Adipocyte (in vitro differentiated cells): ENCODE measurements around the gene FANK1.
A peak's percentile ranks its signal among the peaks of the same experiment; 100 is the strongest.

ENCODE experiments used
- DNase-seq: peaks from one replicate; pipeline ENCODE4 v3.0.0-alpha.2; 2015; ENCODE audit warnings: low read depth
- H3K27me3 ChIP-seq: replicated peaks from 2 replicates; pipeline ENCODE4 v1.7.0; 2013; ENCODE audit warnings: mild to moderate bottlenecking, low read length, moderate library complexity; ENCODE audit not compliant: control insufficient read depth, insufficient read depth
- H3K36me3 ChIP-seq: 2 replicates; pipeline ENCODE4 v1.7.0; 2013; ENCODE audit warnings: low read length, mild to moderate bottlenecking, moderate library complexity; ENCODE audit not compliant: control insufficient read depth, insufficient read depth, severe bottlenecking
- H3K4me1 ChIP-seq: 2 replicates; pipeline ENCODE4 v1.7.0; 2013; ENCODE audit warnings: mild to moderate bottlenecking, low read length, moderate library complexity; ENCODE audit not compliant: control insufficient read depth, insufficient read depth
- H3K4me3 ChIP-seq: 2 replicates; pipeline ENCODE4 v1.7.0; 2013; ENCODE audit warnings: mild to moderate bottlenecking, low read length, moderate library complexity
- H3K9ac ChIP-seq: 2 replicates; pipeline ENCODE4 v1.7.0; 2013; ENCODE audit warnings: mild to moderate bottlenecking, low read length, moderate library complexity
- H3K9me3 ChIP-seq: 2 replicates; pipeline ENCODE4 v1.7.0; 2013; ENCODE audit warnings: mild to moderate bottlenecking, low read length, moderate library complexity; ENCODE audit not compliant: control insufficient read depth

Gene FANK1

DNA sequence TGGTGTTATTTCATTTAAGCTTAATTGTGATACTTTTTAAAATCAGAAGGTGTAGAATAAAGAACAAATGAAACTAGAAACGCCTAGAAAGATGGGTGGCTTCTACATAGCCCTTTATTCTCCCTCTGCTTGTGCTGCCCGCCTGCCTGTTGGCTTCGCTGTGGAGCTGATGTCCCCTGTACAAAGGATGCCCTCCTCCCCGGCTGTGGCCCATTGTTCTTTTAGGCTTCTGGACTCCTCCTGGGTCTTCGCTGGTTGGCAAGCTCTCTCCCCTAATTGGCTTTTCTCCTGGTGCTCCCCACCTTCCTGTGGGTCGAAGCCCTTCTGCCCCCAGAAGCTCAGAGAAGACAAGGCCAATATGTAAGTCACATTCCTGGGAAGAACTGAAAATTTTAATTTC lies 98.2 kb downstream of the FANK1 start:
- H3K4me1 ChIP-seq, result peaks cover 19% of the 10 kb centered on the region
- peaks cover 4% of the 10 kb centered on the region for H3K36me3 ChIP-seq
- no peaks in the 10 kb centered on the region for H3K9me3 ChIP-seq
- H3K9ac ChIP-seq, result peak overlapping the region; percentile 25
- no peak for DNase-seq
- no peaks in the 10 kb centered on the region for H3K27me3 ChIP-seq
- no peak overlapping the region for H3K4me3 ChIP-seq

DNA sequence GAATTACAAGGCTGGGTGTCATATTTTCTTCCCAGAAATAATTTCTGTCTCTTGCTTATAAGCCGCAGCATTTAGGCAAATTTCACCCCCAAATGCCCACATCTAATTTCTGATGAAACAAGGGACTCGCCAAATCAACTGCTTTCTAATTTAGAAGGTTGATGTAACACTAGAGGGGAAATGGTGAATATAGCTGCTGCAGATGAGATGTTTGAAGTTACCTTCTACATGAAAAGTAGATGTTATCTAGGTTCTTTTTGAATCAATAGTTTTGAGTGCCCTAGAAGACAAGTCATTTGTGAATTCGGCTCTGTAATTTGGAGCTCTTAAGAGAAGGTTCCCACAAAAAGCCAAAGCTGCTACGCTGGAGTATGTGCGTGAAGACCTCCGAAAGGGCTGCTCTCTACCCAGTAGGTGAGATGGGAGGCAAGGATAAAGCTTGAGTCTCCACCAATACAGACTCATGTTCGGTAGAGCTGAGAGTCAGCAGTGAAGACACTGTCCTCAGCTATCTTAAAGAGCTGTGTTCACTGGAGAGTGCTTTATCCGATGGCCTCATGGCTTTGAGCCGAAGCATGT lies 99.5 kb downstream of the FANK1 start:
- Histone ChIP-seq H3K4me3 (no peak overlapping the region), H3K36me3 (peaks cover 4% of the 10 kb centered on the region), H3K9me3 (no peaks in the 10 kb centered on the region), H3K4me1 (peaks cover 19% of the 10 kb centered on the region), H3K9ac (no peak overlapping the region), H3K27me3 (no peaks in the 10 kb centered on the region)
- DNase-seq, result no peak

DNA sequence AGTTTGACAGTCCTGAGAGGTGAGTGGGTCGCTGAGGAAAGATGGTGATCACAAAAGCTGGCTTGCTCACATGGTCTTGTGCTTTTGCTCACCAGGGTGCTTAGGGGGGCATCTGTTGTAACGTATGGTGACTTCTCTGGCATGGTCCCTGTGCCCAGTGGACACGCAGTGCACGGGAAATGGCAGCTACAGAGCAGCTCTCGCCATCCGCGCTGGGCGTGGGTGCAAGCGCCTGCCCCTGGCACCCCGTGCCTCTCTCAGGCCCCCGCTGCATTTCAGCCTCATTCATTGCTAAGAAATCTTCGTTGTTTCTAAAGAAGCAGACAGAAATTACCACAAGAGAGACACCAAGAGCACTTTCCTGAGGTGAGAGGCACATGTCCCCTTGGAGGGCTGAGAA lies 101.2 kb downstream of the FANK1 start:
- DNase-seq, result no peak

DNA sequence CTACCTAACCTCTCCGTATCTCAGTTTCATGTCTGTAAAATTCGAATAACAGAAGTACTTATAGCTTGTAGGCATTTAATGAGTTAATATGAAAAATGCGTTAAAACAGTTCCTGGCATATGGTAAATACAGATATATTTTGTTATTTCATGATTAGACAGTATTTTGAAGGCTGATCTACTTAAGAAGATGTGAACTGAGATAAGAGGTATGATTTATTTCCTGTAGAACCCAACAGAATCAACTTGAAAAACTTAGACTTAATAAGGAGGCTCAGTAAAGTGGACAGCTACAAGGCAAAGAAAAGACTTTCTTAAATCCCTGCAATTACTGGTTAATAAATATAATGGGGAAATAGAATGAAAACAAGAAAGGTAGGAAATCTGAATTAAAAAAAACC lies 103.3 kb downstream of the FANK1 start:
- peaks cover 4% of the 10 kb centered on the region for H3K36me3 ChIP-seq
- H3K4me3 ChIP-seq, result no peak overlapping the region
- H3K27me3 ChIP-seq, result no peaks in the 10 kb centered on the region
- no peaks in the 10 kb centered on the region for H3K9me3 ChIP-seq
- DNase-seq, result no peak
- H3K4me1 ChIP-seq, result peaks cover 9% of the 10 kb centered on the region
- H3K9ac ChIP-seq, result no peak overlapping the region

More for the DNA sequence above, 101.2 kb downstream of the FANK1 start:
- H3K4me3 ChIP-seq, result no peak overlapping the region
- peaks cover 19% of the 10 kb centered on the region for H3K4me1 ChIP-seq
- no peak overlapping the region for H3K9ac ChIP-seq
- H3K27me3 ChIP-seq, result no peaks in the 10 kb centered on the region
- H3K9me3 ChIP-seq, result no peaks in the 10 kb centered on the region
- peaks cover 4% of the 10 kb centered on the region for H3K36me3 ChIP-seq

DNA sequence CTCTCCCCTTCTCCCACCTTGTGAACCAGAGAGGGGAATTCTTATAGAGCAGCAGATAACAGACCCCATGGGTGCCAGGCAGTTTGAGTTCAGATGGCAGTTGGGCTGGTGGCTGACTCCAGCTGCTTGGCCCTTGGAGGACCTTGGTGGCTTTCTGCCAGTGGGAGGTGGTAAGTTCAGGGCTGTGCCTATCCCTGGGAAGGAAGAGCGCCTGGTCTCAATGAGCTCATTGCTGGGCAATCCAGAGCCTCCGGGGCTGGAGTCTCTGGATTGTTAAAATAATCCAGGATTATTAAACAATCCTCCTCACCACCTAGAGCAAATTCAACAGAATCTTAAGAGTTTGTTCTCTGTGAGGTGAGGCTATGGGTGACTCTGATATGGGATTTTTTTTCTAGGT lies 105.2 kb downstream of the FANK1 start:
- Histone ChIP-seq H3K4me3 (no peak overlapping the region), H3K36me3 (peaks cover 4% of the 10 kb centered on the region), H3K9me3 (no peaks in the 10 kb centered on the region), H3K27me3 (no peaks in the 10 kb centered on the region), H3K9ac (no peak overlapping the region), H3K4me1 (no peaks in the 10 kb centered on the region)
- DNase-seq, result no peak

DNA sequence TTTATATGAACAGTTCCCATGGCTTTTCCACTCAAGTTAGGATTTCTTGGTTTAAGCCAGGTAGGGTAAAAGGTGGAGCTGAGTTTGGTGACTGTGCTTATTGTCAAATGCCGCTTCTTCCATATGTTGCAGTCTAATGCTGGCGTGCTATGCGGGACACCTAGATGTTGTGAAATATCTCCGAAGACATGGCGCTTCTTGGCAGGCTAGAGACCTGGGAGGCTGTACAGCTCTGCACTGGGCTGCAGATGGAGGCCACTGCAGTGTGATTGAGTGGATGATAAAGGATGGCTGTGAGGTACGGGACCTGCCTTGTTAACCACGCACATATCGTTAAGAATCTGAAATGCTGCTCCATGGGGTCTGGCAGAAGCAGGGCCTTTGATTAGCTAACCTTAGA lies 108.4 kb downstream of the FANK1 start:
- Histone ChIP-seq H3K9ac (no peak overlapping the region), H3K36me3 (peaks cover 10% of the 10 kb centered on the region), H3K4me3 (no peak overlapping the region), H3K9me3 (no peaks in the 10 kb centered on the region), H3K4me1 (no peaks in the 10 kb centered on the region), H3K27me3 (no peaks in the 10 kb centered on the region)
- DNase-seq, result no peak

DNA sequence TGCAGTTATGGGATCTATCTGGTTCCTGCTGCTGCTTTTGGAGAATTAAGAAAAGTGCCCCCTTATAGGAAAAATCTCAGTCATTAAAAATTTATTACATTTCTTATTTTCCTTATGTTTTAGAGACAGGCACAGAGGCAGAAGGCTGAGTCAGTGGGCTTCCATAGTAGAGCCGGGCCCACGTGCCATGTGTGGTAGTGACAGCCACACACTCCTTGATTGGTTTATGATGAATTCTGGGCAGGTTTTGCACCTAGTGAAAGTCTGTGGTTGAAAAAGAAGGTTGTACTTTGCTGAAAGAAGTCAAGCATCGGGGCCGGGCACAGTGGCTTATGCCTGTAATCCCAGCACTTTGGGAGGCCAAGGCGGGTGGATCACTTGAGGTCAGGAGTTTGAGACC lies 109.9 kb downstream of the FANK1 start:
- peaks cover 23% of the 10 kb centered on the region for H3K36me3 ChIP-seq
- no peaks in the 10 kb centered on the region for H3K9me3 ChIP-seq
- no peak overlapping the region for H3K4me3 ChIP-seq
- no peak overlapping the region for H3K9ac ChIP-seq
- H3K27me3 ChIP-seq, result no peaks in the 10 kb centered on the region
- no peak for DNase-seq
- no peaks in the 10 kb centered on the region for H3K4me1 ChIP-seq

DNA sequence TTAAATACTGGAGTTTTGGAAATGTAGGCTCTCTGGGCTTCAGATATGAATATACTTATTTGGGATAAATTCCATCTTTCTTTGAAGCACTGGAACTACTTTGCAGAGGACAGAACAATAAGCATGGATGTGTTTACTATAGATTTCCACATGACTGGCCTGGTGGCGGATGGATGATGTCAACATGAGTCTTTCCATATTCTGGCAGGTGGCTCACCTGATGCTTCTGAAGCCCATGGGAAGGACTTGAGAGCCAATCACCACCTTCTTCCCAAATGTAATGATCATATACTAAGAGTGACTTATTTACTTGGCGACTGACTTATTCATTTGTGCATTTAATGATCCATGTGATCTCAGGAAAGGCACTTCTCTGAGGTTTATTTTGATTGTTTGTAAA lies 110.5 kb downstream of the FANK1 start:
- no peaks in the 10 kb centered on the region for H3K27me3 ChIP-seq
- no peaks in the 10 kb centered on the region for H3K4me1 ChIP-seq
- DNase-seq, result no peak
- no peak overlapping the region for H3K4me3 ChIP-seq
- H3K9me3 ChIP-seq, result no peaks in the 10 kb centered on the region
- H3K36me3 ChIP-seq, result peaks cover 25% of the 10 kb centered on the region
- H3K9ac ChIP-seq, result no peak overlapping the region

DNA sequence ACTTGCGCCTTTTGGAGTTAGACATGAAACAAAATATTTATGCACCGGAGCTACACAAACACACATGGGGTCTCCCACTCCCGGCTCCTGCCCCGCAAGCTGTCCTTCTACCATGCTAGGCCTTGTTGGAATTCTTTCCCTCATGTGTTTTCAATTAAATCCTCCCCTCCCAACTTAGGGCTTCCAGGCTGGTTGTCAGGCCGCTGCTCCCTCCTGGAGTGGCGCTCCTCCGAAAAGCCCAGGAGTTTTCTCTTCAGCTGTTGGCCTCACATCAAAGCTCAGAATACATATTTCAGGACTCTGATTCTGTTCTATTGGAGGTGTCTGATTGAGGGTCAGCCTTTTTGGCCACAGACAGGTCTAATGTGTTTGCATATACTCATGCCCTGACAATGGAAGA lies 113.3 kb downstream of the FANK1 start:
- Histone ChIP-seq H3K4me1 (peaks cover 9% of the 10 kb centered on the region), H3K9me3 (no peaks in the 10 kb centered on the region), H3K36me3 (peaks cover 29% of the 10 kb centered on the region), H3K4me3 (no peak overlapping the region), H3K27me3 (no peaks in the 10 kb centered on the region), H3K9ac (no peak overlapping the region)
- no peak for DNase-seq

DNA sequence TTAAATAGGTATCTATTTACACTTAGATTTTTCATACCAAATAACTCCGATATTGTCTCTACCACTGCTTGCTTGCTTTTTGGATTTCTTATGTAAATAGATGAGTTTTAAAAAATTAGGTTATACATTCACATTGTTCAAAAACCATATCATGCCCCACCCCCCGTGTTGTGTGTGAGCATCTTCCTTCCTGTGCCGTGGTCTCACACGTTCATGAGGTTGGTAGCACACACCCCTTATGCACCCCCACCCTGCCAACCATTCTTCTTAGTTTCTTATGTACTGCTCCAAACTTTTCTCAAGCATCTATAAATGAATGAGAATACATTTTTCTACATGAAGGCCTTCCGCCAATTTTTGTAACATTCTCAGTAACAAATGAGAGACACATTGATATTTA lies 115.6 kb downstream of the FANK1 start:
- no peaks in the 10 kb centered on the region for H3K27me3 ChIP-seq
- H3K36me3 ChIP-seq, result peaks cover 50% of the 10 kb centered on the region
- no peak overlapping the region for H3K9ac ChIP-seq
- peaks cover 9% of the 10 kb centered on the region for H3K4me1 ChIP-seq
- H3K9me3 ChIP-seq, result no peaks in the 10 kb centered on the region
- H3K4me3 ChIP-seq, result no peak overlapping the region
- no peak for DNase-seq

DNA sequence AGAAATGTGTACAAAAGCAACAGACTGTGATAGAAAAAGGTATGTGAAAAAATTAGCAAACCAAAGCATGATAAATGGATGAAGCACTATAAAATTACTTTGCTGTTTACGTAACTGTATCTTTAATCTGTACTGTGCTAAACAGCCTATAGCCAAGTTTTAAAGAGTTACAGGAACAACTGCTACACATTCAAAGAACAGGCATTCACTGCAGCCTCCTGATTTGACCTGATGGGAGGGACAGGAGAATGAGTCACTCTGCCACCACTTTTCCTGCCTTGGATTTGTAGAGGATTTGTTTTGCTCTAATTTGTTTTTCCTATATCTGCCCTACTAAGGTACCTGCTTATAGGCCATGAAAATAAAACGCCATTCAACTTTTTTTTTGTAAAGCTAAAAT lies 116.1 kb downstream of the FANK1 start:
- peak; percentile 29 for DNase-seq
- peaks cover 55% of the 10 kb centered on the region for H3K36me3 ChIP-seq
- H3K9ac ChIP-seq, result no peak overlapping the region
- H3K27me3 ChIP-seq, result no peaks in the 10 kb centered on the region
- peaks cover 9% of the 10 kb centered on the region for H3K4me1 ChIP-seq
- H3K4me3 ChIP-seq, result no peak overlapping the region
- H3K9me3 ChIP-seq, result no peaks in the 10 kb centered on the region
